Stimulated activated CD8-positive, alpha-beta memory T cell treated with anti-CD3 and anti-CD28 coated beads, Interleukin-15, amount 100 ng/mL, for 4 hours (primary cell): ENCODE results near the gene FAM149A.

ENCODE experiments used
- DNase-seq, 2 donors: peaks; one replicate each; pipeline ENCODE4 v3.0.0-alpha.2; 2020; ENCODE audit warnings: low read depth in 2 of 2

The FAM149A gene

DNA sequence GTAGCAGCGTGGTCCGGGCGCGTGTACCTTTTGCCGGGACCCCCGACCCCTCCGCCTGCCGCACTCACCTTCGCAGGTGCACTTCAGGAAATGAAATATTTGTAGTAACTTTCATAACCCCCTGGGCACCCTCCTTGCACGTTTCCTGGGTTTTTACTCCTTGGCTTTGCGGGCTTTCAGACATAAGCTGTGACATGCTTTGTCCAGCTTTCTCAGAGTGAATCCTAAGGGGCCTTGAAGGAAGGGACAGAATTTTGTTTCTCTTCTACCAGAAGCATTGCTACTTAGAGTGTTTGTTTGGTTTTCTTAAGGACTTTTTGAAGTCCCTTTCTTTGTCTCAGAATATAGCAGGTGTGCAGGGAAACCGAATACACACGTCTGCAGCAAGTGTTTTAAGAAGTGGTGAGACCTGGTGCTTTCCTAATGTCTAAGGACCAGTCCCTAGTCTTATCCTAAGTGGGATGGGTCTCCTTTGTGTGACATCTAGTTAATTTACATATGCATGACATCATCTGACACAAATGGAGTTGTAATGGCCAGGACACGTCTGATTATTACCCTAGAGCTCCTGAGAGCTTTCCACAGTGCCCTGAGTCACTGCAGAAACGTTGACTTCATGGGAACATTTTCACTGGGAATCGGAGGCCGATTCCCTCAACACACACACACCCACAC is 1.3 kb downstream of the FAM149A start:
- DNase-seq, result no peak

GRCh38 chr4:186107947-186108346 is 3.4 kb downstream of the FAM149A start:
- DNase-seq, result no peak

DNA sequence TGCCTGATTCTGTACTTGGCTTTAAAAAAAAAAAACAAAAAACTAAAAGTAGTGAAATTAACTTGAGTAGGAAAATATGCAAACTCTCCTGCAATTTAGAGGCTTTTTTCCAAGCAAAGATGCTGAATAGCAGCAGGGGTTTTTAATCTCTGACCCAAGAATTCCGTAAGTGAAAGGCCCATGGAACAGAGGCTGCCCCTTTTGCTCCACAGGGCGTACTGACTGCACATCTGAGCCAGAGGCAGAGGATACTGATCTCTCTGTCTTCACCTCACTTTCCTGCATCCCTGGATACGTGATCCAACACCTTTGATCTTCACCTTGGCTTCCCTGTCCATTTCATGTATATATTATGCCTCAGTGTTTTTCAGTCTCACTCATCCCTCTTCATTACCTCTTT is 3.9 kb downstream of the FAM149A start:
- no peak for DNase-seq

DNA sequence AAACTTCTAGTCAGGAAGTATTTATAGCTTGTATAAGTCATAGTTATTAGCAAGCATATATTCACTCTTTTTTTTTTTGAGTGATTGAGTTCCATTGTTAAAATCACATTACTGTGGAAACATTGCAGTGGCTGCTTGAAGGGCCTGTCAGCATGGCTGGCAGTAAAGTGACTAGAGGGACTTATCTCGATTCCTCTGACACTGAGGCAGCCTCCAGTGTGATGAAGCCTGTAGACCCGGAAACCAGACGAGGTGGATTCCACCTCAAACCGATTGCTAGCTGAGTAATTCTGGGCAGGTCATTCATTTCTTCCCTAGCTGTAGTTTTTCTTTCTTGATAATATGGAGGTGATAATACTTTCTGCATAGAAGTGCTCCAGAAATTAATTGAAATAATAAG is 4.7 kb downstream of the FAM149A start:
- DNase-seq, result no peak

DNA sequence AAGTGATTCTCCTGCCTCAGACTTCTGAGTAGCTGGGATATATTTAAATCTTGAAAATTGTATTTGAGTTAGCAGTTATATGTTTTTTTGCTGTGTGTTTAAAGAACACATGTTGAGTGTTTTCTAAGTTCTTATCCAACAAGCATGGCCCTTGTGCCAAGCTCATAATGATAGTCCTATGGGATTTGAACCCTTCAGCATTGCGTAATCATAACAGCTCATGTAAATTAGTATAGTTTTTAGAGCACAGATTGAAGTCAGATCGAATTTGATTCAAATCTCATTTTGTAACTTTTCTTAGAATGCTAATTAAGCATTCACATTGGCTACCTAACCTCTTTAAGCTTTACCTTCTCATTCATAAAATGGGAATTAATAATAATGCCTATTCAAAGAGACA is 12.2 kb downstream of the FAM149A start:
- DNase-seq, result no peak

DNA sequence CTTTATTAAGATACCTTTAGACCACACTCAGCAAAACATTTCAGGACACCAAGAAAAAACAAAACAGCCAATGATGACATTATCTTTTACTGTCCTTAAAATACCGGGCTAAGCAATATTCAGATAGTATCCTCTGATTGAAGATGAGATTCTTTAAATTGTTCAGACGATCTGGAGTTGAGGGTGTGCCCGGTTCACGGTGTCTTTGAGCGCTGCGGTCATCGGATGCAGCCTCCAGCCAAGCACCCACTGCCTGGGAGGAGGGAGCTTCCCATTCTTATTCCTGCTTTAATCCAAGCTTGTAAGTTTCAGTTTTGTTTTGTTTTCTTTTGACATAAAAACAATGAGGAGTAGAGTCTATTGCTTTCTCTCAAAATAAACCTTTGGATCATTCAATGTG is 14.1 kb downstream of the FAM149A start:
- DNase-seq, result no peak

- no peak for DNase-seq
Observed at GRCh38 chr4:186121057-186121456, 16.6 kb downstream of the FAM149A start.

DNA sequence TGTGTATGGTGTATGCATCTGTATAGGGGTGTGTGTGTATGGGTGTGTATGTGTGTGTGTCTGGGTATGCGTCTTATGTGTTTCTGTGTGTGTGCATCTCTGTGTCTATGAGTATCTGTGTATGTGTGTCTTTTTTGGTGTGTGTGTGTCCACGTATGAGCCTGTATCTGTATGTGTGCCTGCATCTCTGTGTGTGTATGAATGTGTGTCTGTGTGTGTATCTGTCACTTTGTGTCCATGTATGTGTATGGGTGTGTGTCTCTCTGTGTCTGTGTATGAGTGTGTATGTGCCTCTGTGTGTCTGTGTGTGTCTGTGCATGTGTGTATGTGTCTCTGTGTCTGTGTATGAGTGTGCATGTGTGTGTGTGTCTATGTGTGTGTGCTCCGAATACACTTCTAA is 24.3 kb downstream of the FAM149A start:
- DNase-seq, result no peak

DNA sequence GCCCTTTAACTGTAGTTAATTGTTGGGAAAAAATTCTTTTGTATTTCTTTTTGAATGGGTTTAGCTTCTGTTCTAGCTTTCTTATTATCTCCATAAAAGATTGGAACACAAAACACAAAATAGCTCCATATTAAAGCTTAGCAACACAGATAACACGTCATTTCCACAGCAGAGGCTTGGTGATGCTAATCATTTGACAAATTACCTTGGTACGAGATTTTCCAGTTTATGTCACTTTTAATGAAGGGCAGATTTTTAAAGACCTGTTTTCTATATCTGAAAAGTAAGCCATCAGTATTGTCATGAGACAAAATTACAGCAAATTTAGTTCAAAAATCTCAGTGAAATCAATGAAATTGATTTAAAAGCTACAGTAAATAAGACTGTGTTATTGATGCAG is 27.4 kb downstream of the FAM149A start:
- no peak for DNase-seq

GRCh38 chr4:186132577-186133242 is 28.2 kb downstream of the FAM149A start:
- DNase-seq, result no peak

- DNase-seq, result no peak
Observed at GRCh38 chr4:186134257-186134656, 29.8 kb downstream of the FAM149A start.

GRCh38 chr4:186134861-186135260 is 30.4 kb downstream of the FAM149A start:
- DNase-seq, result no peak

DNA sequence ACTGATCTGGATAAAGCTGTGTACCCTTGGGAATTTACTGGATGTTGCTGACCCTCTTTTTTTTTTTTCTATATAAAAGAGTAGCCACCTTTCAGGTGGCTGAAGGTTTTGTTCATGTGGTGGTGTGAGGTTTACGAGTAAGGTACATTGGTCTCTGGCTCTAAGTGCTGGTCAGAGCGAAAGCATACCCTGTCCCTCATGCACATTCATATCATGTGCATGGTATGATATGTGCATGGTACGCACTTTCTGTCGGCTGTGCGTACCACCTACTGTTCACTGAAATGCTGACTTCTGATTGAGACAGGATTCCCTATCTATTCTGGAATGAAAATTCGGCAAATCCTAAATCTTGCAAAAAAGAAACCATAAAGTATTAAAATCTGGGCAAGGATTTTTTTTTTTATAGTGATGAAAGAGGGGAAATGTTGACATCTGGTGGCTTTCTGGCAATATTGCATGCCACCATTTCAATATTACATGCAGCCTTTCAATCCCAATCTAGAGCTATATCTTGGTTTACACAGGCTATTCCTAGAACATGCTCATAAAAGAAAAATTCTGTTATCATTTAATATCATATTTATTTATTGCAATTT is 32.8 kb downstream of the FAM149A start:
- no peak for DNase-seq

DNA sequence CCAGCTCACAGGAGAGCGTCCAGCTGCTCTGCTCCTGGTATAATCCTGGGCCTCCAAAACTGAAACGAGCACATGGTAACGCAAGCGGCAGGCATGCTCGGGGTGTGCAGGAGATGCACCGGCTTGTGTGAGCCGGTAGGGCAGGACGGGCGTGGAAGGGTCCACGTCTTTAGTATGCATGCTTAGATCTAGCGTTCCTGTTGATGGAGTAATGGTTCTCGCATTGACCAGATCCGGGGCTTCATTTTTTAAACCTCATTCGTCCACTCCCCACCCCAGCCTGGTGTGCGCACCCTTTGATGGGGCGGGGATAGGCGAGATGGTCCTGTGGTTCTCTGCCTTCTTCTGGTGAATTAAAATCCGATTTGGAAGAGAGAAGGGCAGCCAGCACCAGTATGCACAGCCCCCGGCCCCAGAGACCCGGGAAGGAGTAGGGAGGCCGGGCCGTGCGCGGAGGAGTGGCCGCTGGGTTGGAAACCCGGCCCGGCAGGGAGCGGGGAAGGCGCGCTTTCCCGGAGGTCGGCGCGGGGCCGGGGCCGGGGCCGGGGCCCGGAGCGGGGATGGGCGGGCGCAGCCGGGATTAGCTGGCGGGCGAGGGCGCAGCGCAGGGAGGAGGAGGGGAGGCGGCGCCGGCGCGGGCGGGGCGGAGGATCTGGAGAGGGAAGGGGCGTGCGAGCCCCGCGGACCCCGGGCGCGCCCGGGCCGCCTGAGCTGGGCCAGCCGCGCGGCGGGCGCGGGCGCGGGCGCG is 39.9 kb downstream of the FAM149A start:
- no peak for DNase-seq

- DNase-seq, result no peak
Observed at GRCh38 chr4:186144946-186145569, 40.6 kb downstream of the FAM149A start.

- DNase-seq, result no peak
Observed at GRCh38 chr4:186146458-186146857, 42.0 kb downstream of the FAM149A start.

GRCh38 chr4:186148336-186148975 is 44.0 kb downstream of the FAM149A start:
- no peak for DNase-seq

DNA sequence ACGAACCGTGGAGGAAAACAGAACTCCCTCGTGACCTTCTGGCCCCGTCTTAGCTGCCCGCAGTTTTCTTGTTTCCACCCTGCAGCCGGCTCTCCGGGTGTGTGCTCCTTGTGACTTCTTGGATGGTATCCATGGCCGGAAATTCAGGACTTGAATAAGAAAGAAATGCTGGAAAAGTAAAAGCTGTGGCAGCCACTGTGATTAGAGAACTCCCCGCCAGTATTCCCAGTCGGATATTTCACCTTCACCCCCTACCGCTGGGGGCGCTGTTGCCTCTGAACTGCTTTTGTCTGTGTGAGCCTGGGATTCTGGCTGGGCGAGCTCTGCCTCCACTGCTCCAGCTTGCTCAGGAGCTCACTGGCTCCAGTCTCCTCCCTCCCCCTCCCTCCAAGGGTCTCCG is 45.4 kb downstream of the FAM149A start:
- no peak for DNase-seq

DNA sequence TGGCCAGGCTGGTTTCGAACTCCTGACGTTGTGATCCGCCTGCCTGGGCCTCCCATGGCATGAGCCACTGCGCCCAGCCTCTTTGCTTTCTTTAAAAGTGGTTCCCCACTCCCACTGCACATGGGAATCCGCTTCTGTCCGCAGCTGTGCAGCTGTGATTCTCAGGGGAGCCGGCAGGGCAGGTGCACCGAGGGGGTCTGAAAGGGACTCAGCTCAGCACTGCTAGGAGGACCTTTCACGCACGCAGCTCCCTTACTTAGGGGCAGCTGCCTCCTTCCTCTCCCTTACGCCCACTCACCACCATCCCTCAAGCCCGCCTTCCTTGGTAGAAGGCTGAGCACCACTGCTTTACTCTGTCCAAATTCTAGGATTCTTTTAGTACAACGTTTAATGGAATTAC is 46.4 kb downstream of the FAM149A start:
- no peak for DNase-seq

DNA sequence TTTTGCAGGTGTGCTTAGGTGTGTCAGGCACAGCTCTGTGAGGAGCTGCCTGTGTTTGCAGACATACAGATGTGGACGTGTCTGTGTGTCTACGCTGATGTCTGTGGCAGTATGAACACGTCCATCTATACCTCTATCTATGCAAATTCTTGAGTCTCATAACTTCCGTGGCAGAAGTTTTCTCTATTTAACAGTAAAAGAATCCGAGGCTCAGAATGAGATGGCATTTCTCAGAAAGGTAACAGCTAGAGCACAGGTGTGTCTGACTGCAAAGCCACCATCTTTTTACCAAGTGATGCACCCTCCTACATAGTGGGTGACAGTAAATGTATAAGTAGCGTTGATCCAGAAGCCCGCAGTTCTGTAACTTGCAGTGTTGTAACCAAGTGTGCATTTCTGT is 47.0 kb downstream of the FAM149A start:
- DNase-seq, result no peak

- DNase-seq, result no peak
Observed at GRCh38 chr4:186158021-186158813, 53.7 kb downstream of the FAM149A start.
